Measurements from ENCODE around the gene TMEM87A.

The TMEM87A gene

DNA sequence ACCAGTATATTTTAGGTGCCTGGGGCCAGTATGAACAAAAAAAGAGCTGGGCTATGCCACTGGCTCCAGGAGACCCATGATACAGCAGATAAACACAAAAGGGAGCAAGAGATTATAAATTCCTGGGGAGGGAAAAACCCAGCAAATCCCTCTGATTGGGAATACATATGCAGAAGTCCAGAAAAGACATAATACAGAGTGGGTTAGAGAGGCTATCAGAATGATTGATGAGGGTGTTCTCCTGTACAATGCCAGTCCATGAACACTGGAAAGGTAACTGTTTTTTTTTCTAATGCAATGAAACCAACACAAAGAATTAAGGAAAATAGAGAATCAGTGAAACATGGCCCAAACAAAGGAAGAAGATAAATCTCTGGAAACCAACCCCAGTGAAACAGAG lies 59.7 kb downstream of the TMEM87A start:
- Histone ChIP-seq H3K9me3 (ENCODE audit: low read length) (no peaks in the 10 kb centered on the region), H3K4me1 (ENCODE audit: insufficient read depth, low read length) (peaks cover under 1% of the 10 kb centered on the region), H3K4me3 (ENCODE audit: low read length) (no peak overlapping the region), H3K27me3 (ENCODE audit: insufficient read depth, low read length) (no peaks in the 10 kb centered on the region), H2AFZ (ENCODE audit: low read depth, low read length) (no peak overlapping the region), H3K36me3 (ENCODE audit: insufficient read depth, low read length) (peaks cover 74% of the 10 kb centered on the region)

DNA sequence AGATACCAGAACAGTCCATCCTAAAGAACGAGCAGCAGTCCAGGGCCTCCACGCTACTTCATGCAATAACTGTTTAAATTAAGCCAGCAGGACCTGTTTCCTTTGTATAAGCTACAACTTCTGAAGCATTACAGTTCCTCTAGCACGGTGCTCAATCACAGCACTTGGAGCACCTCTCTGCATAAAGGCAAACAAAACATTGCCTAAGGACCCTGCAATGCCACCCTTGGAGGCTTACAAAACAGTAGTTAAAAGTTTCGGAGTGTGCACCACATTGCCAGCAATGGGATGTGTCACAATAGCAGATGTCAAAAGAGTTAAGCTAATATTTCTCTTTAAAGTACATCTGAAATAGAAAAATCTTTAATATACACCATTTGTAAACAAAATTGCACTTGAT lies 62.5 kb downstream of the TMEM87A start:
- Histone ChIP-seq H3K4me3 (ENCODE audit: low read length) (no peak overlapping the region), H3K36me3 (ENCODE audit: insufficient read depth, low read length) (peaks cover 49% of the 10 kb centered on the region), H2AFZ (ENCODE audit: low read depth, low read length) (no peak overlapping the region), H3K27me3 (ENCODE audit: insufficient read depth, low read length) (no peaks in the 10 kb centered on the region), H3K9me3 (ENCODE audit: low read length) (no peaks in the 10 kb centered on the region), H3K4me1 (ENCODE audit: insufficient read depth, low read length) (peaks cover 12% of the 10 kb centered on the region)

DNA sequence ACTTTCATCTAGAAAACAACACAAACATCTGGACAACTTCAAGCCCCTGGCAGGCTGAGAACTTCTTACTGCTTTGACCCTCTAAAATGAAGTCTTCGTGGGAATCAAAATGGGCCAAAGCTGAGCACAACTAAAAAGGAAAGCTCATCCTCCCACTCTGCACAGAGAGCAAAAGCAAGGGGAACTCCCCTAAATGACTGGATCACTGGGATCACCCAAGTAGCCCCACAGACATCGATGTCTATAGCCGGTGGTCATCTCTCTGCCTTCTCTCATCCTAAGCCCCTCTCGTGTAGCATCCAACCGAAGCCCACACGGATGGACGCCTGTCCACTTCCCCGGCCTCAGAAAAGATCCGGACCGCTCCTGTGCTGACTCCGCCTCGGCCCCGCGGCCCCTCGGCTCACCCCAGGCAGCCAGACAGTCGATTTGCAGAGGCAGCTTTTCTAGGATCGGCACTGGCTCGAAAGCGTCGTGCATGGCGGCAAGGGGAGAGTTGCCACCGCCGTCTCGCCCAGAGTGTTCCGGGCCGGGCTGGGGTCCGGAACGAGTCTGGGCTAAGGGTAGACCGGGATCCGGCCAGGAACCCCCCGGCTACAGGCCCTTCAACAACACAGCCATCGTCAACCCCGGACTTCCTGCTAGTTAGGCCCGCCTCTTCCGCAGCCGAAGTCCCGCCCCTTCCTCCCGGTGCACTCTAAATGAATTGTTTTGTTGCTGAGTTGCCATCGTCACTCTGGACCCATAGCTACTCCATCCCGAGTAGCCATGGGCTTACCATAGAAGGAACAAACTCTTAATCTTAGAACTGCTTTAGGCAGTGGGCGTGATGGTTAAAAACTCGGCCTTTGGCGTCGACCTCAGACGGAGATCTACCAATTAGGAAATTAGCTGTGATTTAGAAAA lies 65.3 kb downstream of the TMEM87A start, which contains the start of gene VPS39:
Gene VPS39 (minus strand): TSS at position 631 of the 906 bp plus-strand sequence. CDS start 151 bp downstream, at position 480.
- Histone ChIP-seq H3K4me3 (ENCODE audit: low read length) (peak within 1 kb of the TSS; percentile 85), H2AFZ (ENCODE audit: low read depth, low read length) (peak within 1 kb of the TSS; percentile 57), H3K4me1 (ENCODE audit: insufficient read depth, low read length) (peaks cover 12% of the 10 kb centered on the region), H3K27me3 (ENCODE audit: insufficient read depth, low read length) (no peaks in the 10 kb centered on the region), H3K9me3 (ENCODE audit: low read length) (no peaks in the 10 kb centered on the region), H3K36me3 (ENCODE audit: insufficient read depth, low read length) (peaks cover 36% of the 10 kb centered on the region)

DNA sequence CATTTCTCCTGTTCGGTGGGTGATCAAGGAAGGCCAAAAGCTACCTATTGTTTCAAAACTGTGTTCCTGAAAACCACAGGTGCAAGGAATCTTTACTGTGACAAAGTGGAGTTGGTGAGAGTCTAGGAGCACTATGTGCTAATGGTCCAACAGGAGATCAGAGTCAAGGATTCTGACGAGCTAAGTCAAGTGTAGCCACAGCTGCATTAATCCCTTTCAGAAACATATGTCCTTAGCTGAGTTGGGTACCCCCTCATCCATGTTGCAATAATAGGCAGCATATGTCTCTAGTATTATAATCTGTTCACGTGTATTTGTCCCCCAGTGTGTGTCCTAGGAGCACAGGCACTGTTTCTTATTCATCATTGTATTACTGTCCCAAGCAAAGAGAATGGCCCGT lies 66.8 kb downstream of the TMEM87A start:
- Histone ChIP-seq H3K36me3 (ENCODE audit: insufficient read depth, low read length) (peaks cover 22% of the 10 kb centered on the region), H3K27me3 (ENCODE audit: insufficient read depth, low read length) (no peaks in the 10 kb centered on the region), H2AFZ (ENCODE audit: low read depth, low read length) (no peak overlapping the region), H3K4me3 (ENCODE audit: low read length) (no peak overlapping the region), H3K9me3 (ENCODE audit: low read length) (no peaks in the 10 kb centered on the region), H3K4me1 (ENCODE audit: insufficient read depth, low read length) (peaks cover 12% of the 10 kb centered on the region)

DNA sequence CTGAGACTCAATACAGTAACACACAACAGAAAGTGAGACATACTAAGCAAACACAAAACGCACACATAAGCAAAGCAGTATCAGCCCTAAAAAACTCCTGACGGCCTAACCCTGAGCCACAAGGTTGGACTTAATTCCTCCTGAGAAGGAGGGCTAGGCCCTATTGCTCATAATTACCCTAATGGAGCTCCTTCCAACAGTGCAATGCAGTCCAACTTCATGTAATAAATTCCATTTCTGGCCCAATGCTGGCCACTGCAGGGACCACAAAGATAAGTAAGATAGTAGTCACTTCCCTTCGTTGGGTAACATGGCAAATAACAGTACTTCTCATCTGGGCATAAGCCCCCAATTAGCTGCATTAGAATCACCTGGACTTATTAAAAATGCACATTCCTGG lies 69.3 kb downstream of the TMEM87A start:
- Histone ChIP-seq H3K4me3 (ENCODE audit: low read length) (no peak overlapping the region), H3K36me3 (ENCODE audit: insufficient read depth, low read length) (peaks cover 15% of the 10 kb centered on the region), H3K9me3 (ENCODE audit: low read length) (no peaks in the 10 kb centered on the region), H3K4me1 (ENCODE audit: insufficient read depth, low read length) (peaks cover 12% of the 10 kb centered on the region), H2AFZ (ENCODE audit: low read depth, low read length) (no peak overlapping the region), H3K27me3 (ENCODE audit: insufficient read depth, low read length) (no peaks in the 10 kb centered on the region)

DNA sequence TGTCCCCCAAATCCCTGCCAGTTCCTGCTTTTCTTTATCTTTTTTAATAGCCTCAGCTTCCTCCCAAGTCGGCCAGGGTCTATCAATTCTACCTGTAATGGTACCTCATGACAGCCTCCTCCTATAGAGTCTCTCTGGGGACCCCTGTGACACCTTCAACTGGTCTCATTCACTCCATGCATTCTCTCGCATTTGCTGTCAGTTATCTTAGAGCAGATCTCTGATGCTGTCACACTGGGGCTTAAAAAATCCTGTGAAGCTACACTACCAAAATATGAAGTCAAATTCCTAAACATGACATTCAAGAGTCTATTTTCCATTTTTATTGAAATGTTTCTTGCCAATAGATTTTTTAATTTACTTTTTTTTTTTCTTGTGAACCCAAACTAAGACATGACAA lies 70.6 kb downstream of the TMEM87A start:
- H3K36me3 ChIP-seq (ENCODE audit: insufficient read depth, low read length) = peaks cover 23% of the 10 kb centered on the region
- H3K4me1 ChIP-seq (ENCODE audit: insufficient read depth, low read length) = peaks cover 9% of the 10 kb centered on the region
- H3K9me3 ChIP-seq (ENCODE audit: low read length) = no peaks in the 10 kb centered on the region
- no peak overlapping the region for H3K4me3 ChIP-seq (ENCODE audit: low read length)
- H2AFZ ChIP-seq (ENCODE audit: low read depth, low read length) = no peak overlapping the region
- no peaks in the 10 kb centered on the region for H3K27me3 ChIP-seq (ENCODE audit: insufficient read depth, low read length)

DNA sequence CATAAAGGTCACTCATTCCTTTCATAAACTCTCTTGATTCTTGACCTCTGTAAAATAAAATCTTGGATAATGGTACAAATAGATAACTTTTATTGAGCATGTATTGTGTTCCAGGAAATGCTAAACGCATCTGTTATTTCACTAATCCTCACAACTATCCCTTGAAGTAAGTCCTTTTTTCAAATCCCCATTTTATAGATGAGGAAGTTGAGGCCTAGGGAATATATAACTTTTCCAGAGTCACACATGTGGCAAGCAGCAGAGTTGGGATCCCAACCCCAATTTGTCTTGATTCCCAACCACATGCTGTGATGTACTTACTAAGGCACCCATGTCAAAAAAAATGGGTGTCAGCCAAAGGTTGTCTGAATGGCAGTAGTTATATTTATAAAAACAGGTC lies 71.4 kb downstream of the TMEM87A start:
- H3K4me3 ChIP-seq (ENCODE audit: low read length) = no peak overlapping the region

DNA sequence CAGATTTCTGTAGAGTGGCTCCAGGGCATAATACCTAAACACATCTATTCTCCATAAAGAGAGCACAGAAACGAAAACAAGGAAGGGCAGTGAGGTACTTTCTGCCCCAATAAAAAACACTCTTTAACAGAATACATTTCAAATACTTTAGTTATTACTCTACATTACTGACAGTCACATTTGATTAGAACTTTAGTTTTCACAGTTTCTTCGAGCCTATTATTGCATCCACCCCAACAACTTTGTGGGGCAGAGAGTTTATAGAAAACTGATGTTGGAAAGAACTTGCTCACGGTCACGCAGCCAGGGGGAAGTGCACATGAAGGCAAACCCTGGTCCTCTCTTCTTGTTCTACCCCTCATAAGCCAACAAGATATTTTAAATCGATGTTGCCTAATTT lies 74.1 kb downstream of the TMEM87A start:
- H3K27me3 ChIP-seq (ENCODE audit: insufficient read depth, low read length) = no peaks in the 10 kb centered on the region
- H3K4me1 ChIP-seq (ENCODE audit: insufficient read depth, low read length) = no peaks in the 10 kb centered on the region
- no peak overlapping the region for H3K4me3 ChIP-seq (ENCODE audit: low read length)
- H3K36me3 ChIP-seq (ENCODE audit: insufficient read depth, low read length) = peaks cover 28% of the 10 kb centered on the region
- no peak overlapping the region for H2AFZ ChIP-seq (ENCODE audit: low read depth, low read length)
- H3K9me3 ChIP-seq (ENCODE audit: low read length) = peaks cover 4% of the 10 kb centered on the region

More for the DNA sequence above, 71.4 kb downstream of the TMEM87A start:
- Histone ChIP-seq H3K4me1 (ENCODE audit: insufficient read depth, low read length) (peaks cover under 1% of the 10 kb centered on the region), H2AFZ (ENCODE audit: low read depth, low read length) (no peak overlapping the region), H3K9me3 (ENCODE audit: low read length) (peaks cover 2% of the 10 kb centered on the region), H3K36me3 (ENCODE audit: insufficient read depth, low read length) (peaks cover 26% of the 10 kb centered on the region), H3K27me3 (ENCODE audit: insufficient read depth, low read length) (no peaks in the 10 kb centered on the region)

DNA sequence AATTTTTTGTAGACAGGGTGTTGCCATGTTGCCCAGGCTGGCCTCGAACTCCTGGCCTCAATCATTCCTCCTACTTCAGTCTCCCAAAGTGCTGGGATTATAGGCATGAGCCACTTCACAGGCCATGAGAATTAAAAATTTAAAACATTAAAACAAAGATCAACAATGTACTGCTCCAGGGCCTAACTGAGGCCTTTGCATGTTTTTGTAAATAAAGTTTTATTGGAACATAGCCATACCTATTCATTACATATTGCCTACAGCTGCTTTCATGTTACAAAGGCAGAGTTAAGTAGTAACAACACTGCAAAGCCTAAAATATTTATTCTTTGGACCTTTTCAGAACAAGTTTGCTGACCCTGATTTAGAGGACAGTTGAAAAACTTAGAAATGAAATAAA lies 74.7 kb downstream of the TMEM87A start:
- Histone ChIP-seq H3K27me3 (ENCODE audit: insufficient read depth, low read length) (no peaks in the 10 kb centered on the region), H3K9me3 (ENCODE audit: low read length) (peaks cover 4% of the 10 kb centered on the region), H2AFZ (ENCODE audit: low read depth, low read length) (no peak overlapping the region), H3K4me3 (ENCODE audit: low read length) (no peak overlapping the region), H3K4me1 (ENCODE audit: insufficient read depth, low read length) (no peaks in the 10 kb centered on the region), H3K36me3 (ENCODE audit: insufficient read depth, low read length) (peaks cover 23% of the 10 kb centered on the region)

DNA sequence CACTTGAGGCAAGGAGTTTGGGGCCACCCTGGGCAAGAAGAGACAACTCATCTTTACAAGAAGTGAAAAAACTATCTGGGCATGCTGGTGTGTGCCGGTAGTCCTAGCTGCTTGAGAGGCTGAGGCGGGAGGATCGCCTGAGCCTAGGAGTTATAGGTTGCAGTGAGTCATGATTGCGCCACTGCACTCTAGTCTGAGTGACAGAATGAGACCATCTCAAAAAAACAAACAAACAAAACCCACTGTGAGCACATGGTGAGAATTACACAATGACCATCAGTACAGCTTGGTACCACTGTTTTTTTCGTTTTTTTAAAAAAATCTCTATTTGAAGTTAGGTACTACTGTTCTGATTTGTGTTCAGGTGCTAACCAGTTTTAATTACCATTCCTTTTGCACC lies 78.7 kb downstream of the TMEM87A start:
- Histone ChIP-seq H3K36me3 (ENCODE audit: insufficient read depth, low read length) (peaks cover 38% of the 10 kb centered on the region), H2AFZ (ENCODE audit: low read depth, low read length) (no peak overlapping the region), H3K4me1 (ENCODE audit: insufficient read depth, low read length) (no peaks in the 10 kb centered on the region), H3K9me3 (ENCODE audit: low read length) (peaks cover 4% of the 10 kb centered on the region), H3K27me3 (ENCODE audit: insufficient read depth, low read length) (no peaks in the 10 kb centered on the region), H3K4me3 (ENCODE audit: low read length) (no peak overlapping the region)

DNA sequence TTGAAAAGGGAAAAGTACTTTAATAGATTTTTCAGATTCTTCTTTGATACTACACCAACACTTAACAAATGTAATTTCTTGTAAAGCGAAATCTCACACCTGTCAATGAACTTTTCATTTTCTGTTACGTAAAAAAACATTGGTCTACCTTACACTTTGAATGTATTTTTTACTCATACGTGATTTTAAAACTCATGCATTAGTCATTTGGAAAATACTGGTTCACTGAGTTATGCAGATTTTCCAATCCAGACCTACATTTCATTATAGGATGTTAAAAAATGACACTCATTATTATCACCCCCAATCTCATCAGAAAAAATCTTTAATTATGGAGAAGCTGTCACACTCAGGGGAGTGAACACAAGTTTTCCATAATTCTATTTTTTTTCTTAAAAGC lies 79.8 kb downstream of the TMEM87A start:
- no peak overlapping the region for H3K4me3 ChIP-seq (ENCODE audit: low read length)
- H3K9me3 ChIP-seq (ENCODE audit: low read length) = peaks cover 4% of the 10 kb centered on the region
- no peaks in the 10 kb centered on the region for H3K27me3 ChIP-seq (ENCODE audit: insufficient read depth, low read length)
- peaks cover 35% of the 10 kb centered on the region for H3K36me3 ChIP-seq (ENCODE audit: insufficient read depth, low read length)
- no peaks in the 10 kb centered on the region for H3K4me1 ChIP-seq (ENCODE audit: insufficient read depth, low read length)
- no peak overlapping the region for H2AFZ ChIP-seq (ENCODE audit: low read depth, low read length)

DNA sequence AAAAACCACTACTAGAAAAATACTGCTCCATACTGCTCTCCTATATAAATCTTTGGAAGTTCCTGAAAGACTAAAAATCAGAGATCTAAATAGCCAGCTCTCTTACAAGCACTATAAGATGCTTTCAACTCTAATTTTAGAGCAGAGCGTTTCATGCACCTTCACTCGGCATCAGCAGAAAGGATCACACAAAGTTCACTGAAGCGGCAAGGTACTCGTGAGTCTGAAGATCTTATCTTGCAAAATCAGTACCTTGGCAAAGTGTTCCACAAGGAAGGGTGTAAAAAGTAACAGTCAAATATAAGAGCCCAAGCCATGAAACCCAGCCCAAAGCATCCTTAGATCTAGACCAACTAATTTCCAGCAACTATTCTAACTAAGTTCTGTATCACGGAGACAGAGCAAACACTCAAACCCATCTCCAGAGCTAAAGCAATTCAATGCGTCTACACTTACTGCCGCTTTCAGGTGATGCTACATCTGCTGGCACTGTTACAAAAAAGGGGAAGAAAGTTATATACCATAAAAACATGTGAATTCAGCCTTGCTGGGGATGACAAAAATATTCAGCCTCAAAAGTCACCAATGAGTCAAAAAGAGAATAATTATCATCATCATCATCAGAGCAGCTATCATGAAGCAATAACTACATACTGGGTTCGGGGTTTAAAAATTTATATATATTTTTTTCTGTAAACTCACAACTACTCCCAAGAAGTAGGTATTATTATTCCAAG lies 81.5 kb downstream of the TMEM87A start:
- H3K27me3 ChIP-seq (ENCODE audit: insufficient read depth, low read length) = no peaks in the 10 kb centered on the region
- H3K36me3 ChIP-seq (ENCODE audit: insufficient read depth, low read length) = peaks cover 42% of the 10 kb centered on the region
- peaks cover 2% of the 10 kb centered on the region for H3K9me3 ChIP-seq (ENCODE audit: low read length)
- H2AFZ ChIP-seq (ENCODE audit: low read depth, low read length) = no peak overlapping the region
- H3K4me1 ChIP-seq (ENCODE audit: insufficient read depth, low read length) = no peaks in the 10 kb centered on the region
- no peak overlapping the region for H3K4me3 ChIP-seq (ENCODE audit: low read length)

DNA sequence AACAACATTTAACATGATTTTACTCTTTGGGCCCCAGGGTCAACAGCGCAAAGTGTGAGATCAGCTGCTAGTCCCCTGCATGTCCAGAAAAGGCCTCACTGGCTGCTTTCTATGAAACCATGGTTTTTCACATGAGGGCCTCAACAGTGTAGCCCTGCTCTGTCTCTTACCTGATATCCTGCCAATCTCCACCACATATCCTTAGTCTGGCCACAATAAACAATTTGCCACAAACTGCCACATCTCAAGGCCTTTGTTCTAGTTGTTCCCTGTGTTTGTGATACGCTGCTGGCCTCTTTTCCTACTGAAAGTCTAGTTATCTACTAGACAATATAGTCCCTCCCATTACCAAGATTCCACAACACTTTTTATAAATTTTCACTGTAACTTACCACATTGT lies 82.9 kb downstream of the TMEM87A start:
- no peak overlapping the region for H2AFZ ChIP-seq (ENCODE audit: low read depth, low read length)
- H3K4me3 ChIP-seq (ENCODE audit: low read length) = no peak overlapping the region
- peaks cover 56% of the 10 kb centered on the region for H3K36me3 ChIP-seq (ENCODE audit: insufficient read depth, low read length)
- H3K27me3 ChIP-seq (ENCODE audit: insufficient read depth, low read length) = no peaks in the 10 kb centered on the region
- H3K4me1 ChIP-seq (ENCODE audit: insufficient read depth, low read length) = no peaks in the 10 kb centered on the region
- H3K9me3 ChIP-seq (ENCODE audit: low read length) = no peaks in the 10 kb centered on the region

Data from neuron (in vitro differentiated cells).